Upper lobe of left lung (tissue), 6 donors: Measurements from ENCODE around the gene EYA2. TPM values are rescaled to one million over a fixed set of nuclear protein-coding genes. Genes with fewer than 3 reads are reported as not detected.

ENCODE experiments used
- ATAC-seq, 2 donors: fragments of 200-7000 bp; cut with Tn5 transposase; one replicate each; pipeline ENCODE4 v1.9.1; 2022; ENCODE audit warnings: mild to moderate bottlenecking in 2 of 2, moderate library complexity in 2 of 2; ENCODE audit not compliant: low FRiP score in 2 of 2
- DNase-seq, 2 donors: peaks; one replicate each; pipeline ENCODE4 v3.0.0-alpha.2; 2019 to 2020
- H3K27ac ChIP-seq, 4 donors: fragments of 200-600 bp; sonication (generic); one replicate each; pipeline ENCODE4 v1.5.1; 2016 to 2019
- H3K27me3 ChIP-seq, 4 donors: fragments of 200-600 bp; sonication (generic); one replicate each; pipeline ENCODE4 v1.5.1; 2017 to 2019
- H3K36me3 ChIP-seq, 4 donors: fragments of 200-600 bp; sonication (generic); one replicate each; pipeline ENCODE4 v1.5.1; 2016 to 2019
- H3K4me1 ChIP-seq, 4 donors: fragments of 200-600 bp; sonication (generic); one replicate each; pipeline ENCODE4 v1.5.1; 2018 to 2019
- H3K4me3 ChIP-seq, 4 donors: fragments of 200-600 bp; sonication (generic); one replicate each; pipeline ENCODE4 v1.5.1; 2017 to 2019; ENCODE audit warnings: mild to moderate bottlenecking in 2 of 4, moderate library complexity in 1 of 4
- H3K9me3 ChIP-seq, 4 donors: fragments of 200-600 bp; sonication (generic); one replicate each; pipeline ENCODE4 v1.5.1; 2018 to 2019
- EP300 ChIP-seq, 4 donors: sonication (generic); formaldehyde crosslinking; IDR thresholded peaks; one replicate each; pipeline ENCODE4 v1.5.1; 2017; ENCODE audit warnings: antibody characterized with exemption in 4 of 4, control low read depth in 2 of 4
- POLR2A ChIP-seq, 4 donors: fragments of 450-650 bp; IDR thresholded peaks; one replicate each; pipeline ENCODE4 v1.5.1; 2016 to 2017; ENCODE audit warnings: antibody characterized with exemption in 4 of 4, mild to moderate bottlenecking in 2 of 4
- POLR2AphosphoS5 ChIP-seq, 2 donors: sonication (generic); formaldehyde crosslinking; IDR thresholded peaks; one replicate each; pipeline ENCODE4 v1.5.1; 2017; ENCODE audit warnings: antibody characterized with exemption in 2 of 2
- WGBS, 2 donors: methylation state at CpG; one replicate each; pipeline ENCODE4 v1.1.5; 2017 to 2018; 5-methylcytosine and 5-hydroxymethylcytosine counted together
- total RNA-seq, 6 donors: library from RNA; depleted of rRNA in 4 of 6; stranded (reverse); fragments of >200 nt in 4 of 6; gene quantifications; one replicate each; pipeline versions ENCODE4 v1.1.0 to v1.2.1, GENCODE V29; 2016 to 2021
- TF ChIP-seq, protein P1 (sequence below), 6 experiments: fragments of 450-650 bp in 4 of 6; fragments of 200-600 bp in 2 of 6; sonication (generic) in 2 of 6; IDR thresholded peaks; one replicate each; pipeline ENCODE4 v1.5.1; 2016 to 2019; ENCODE audit warnings: antibody characterized with exemption in 6 of 6
- donor health status: DM: no; HTN: no; CAD: no; lungs with moderate emphysema.
- donor health status: DM: no; HTN: yes; CAD: no; lungs with severe emphysema.

The EYA2 gene
- total RNA-seq, 6 donors from 2014 or later: 0.66 to 9.4 (median 3.0) TPM

- no peak overlapping the region for H3K4me3 ChIP-seq
- no peak for DNase-seq
- H3K36me3 ChIP-seq: no peaks in the 10 kb centered on the region
- H3K27me3 ChIP-seq: no peaks in the 10 kb centered on the region
- WGBS, 2 donors: 88 to 92% methylated on average over 14 of the region's 14 CpGs
- no peak for ATAC-seq
- H3K4me1 ChIP-seq: no peaks in the 10 kb centered on the region
- TF ChIP-seq POLR2AphosphoS5 (IDR thresholded peaks at IDR 0.05): no peak
- TF ChIP-seq POLR2A (IDR thresholded peaks at IDR 0.05): no peak
- TF ChIP-seq, protein P1, sequence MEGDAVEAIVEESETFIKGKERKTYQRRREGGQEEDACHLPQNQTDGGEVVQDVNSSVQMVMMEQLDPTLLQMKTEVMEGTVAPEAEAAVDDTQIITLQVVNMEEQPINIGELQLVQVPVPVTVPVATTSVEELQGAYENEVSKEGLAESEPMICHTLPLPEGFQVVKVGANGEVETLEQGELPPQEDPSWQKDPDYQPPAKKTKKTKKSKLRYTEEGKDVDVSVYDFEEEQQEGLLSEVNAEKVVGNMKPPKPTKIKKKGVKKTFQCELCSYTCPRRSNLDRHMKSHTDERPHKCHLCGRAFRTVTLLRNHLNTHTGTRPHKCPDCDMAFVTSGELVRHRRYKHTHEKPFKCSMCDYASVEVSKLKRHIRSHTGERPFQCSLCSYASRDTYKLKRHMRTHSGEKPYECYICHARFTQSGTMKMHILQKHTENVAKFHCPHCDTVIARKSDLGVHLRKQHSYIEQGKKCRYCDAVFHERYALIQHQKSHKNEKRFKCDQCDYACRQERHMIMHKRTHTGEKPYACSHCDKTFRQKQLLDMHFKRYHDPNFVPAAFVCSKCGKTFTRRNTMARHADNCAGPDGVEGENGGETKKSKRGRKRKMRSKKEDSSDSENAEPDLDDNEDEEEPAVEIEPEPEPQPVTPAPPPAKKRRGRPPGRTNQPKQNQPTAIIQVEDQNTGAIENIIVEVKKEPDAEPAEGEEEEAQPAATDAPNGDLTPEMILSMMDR (IDR thresholded peaks at IDR 0.05): no peak
- no peak for TF ChIP-seq EP300 (IDR thresholded peaks at IDR 0.05)
- peaks cover 0 to 5% (median 0%) of the 10 kb centered on the region in 4 donors for H3K9me3 ChIP-seq
- no peak overlapping the region for H3K27ac ChIP-seq
Observed at GRCh38 chr20:47142774-47143170, 248.1 kb downstream of the EYA2 start.

DNA sequence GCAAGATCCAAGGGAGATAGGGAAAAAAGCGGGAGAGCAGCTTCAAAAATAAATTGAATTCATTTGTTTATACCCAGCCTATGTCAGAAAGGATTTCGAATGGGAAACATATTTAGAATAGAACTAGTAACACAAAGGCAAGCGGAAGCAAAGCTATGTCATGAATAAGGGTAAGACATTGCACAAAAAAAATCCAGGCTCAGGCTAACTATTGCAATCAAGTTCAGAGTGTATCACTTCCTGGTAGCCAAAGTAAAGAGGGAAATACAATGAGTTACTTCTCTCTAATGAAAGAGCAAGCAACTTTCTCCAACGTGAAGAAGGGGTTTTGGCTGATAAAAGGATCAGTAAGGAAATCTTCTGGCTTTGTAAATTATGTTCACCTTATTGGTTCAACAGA lies 249.0 kb downstream of the EYA2 start:
- 67% methylated on average over 4 of the region's 4 CpGs for WGBS, 2 donors
- H3K27ac ChIP-seq: peak overlapping the region in 3 of 4 donors; percentile 28 to 44 (median 38)

GRCh38 chr20:47144463-47144862 lies 249.8 kb downstream of the EYA2 start:
- DNase-seq (no peak), ATAC-seq (no peak)
- H3K36me3 ChIP-seq: no peaks in the 10 kb centered on the region
- TF ChIP-seq, protein P1 (IDR thresholded peaks at IDR 0.05): no peak
- TF ChIP-seq POLR2AphosphoS5 (IDR thresholded peaks at IDR 0.05) (no peak), POLR2A (IDR thresholded peaks at IDR 0.05) (no peak), EP300 (IDR thresholded peaks at IDR 0.05) (no peak)
- H3K4me1 ChIP-seq: no peaks in the 10 kb centered on the region
- H3K9me3 ChIP-seq: peaks cover 0 to 5% (median 0%) of the 10 kb centered on the region in 4 donors
- H3K27me3 ChIP-seq: no peaks in the 10 kb centered on the region
- 93% methylated on average over 4 of the region's 4 CpGs for WGBS, 2 donors
- peak overlapping the region in 1 of 4 donors; percentile 28 for H3K27ac ChIP-seq
- no peak overlapping the region for H3K4me3 ChIP-seq

More for the DNA sequence above, 249.0 kb downstream of the EYA2 start:
- no peak for TF ChIP-seq EP300 (IDR thresholded peaks at IDR 0.05)
- no peak for TF ChIP-seq POLR2AphosphoS5 (IDR thresholded peaks at IDR 0.05)
- TF ChIP-seq POLR2A (IDR thresholded peaks at IDR 0.05): no peak
- TF ChIP-seq, protein P1 (IDR thresholded peaks at IDR 0.05): no peak
- H3K36me3 ChIP-seq: no peaks in the 10 kb centered on the region
- peaks cover 0 to 5% (median 0%) of the 10 kb centered on the region in 4 donors for H3K9me3 ChIP-seq
- no peaks in the 10 kb centered on the region for H3K27me3 ChIP-seq
- DNase-seq: no peak
- no peaks in the 10 kb centered on the region for H3K4me1 ChIP-seq
- peak in 1 of 2 donors; percentile 73 for ATAC-seq
- no peak overlapping the region for H3K4me3 ChIP-seq

DNA sequence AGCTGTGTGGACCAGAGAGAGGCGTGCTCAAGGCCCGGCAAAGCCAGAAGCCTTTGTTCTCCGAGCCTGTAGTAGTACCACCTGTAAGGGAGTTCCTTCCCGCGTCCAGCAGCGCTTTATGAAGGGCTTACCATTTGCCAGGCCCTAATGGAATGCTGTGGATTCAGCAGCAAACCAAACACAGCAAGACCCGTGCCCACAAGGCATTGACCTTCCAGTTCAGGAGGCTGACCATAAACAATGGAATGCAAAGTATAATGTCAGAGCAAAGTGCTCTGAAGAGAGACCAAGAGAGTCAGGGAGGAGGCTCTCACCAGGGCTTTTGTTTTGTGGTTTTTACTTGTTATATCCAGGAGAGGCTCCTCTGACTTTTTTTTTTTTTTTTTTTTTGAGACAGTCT lies 252.0 kb downstream of the EYA2 start:
- no peak for DNase-seq
- 72 to 84% methylated on average over 5 to 7 of the region's 7 CpGs for WGBS, 2 donors
- ATAC-seq: no peak

GRCh38 chr20:47148059-47148458 lies 253.4 kb downstream of the EYA2 start:
- H3K4me1 ChIP-seq: no peaks in the 10 kb centered on the region
- TF ChIP-seq, protein P1 (IDR thresholded peaks at IDR 0.05): no peak
- no peak for TF ChIP-seq POLR2AphosphoS5 (IDR thresholded peaks at IDR 0.05)
- no peak for TF ChIP-seq POLR2A (IDR thresholded peaks at IDR 0.05)
- TF ChIP-seq EP300 (IDR thresholded peaks at IDR 0.05): no peak
- 95 to 97% methylated on average over 2 of the region's 2 CpGs for WGBS, 2 donors
- DNase-seq (no peak), ATAC-seq (no peak)
- H3K36me3 ChIP-seq: no peaks in the 10 kb centered on the region
- no peak overlapping the region for H3K4me3 ChIP-seq
- H3K27ac ChIP-seq: no peak overlapping the region
- H3K9me3 ChIP-seq: no peaks in the 10 kb centered on the region
- H3K27me3 ChIP-seq: no peaks in the 10 kb centered on the region

More for the DNA sequence above, 252.0 kb downstream of the EYA2 start:
- Histone ChIP-seq H3K27me3 (no peaks in the 10 kb centered on the region), H3K27ac (no peak overlapping the region), H3K4me1 (no peaks in the 10 kb centered on the region), H3K36me3 (no peaks in the 10 kb centered on the region), H3K9me3 (no peaks in the 10 kb centered on the region), H3K4me3 (no peak overlapping the region)
- TF ChIP-seq POLR2A (IDR thresholded peaks at IDR 0.05): no peak
- TF ChIP-seq POLR2AphosphoS5 (IDR thresholded peaks at IDR 0.05): no peak
